H1 (cell line): Measurements from ENCODE around the gene BSPRY.
A peak's percentile ranks its signal among the peaks of the same experiment; 100 is the strongest.

ENCODE experiments used
- CEBPB ChIP-seq: IDR thresholded peaks from 2 replicates; pipeline ENCODE4 v1.6.1; 2012; ENCODE audit warnings: low read depth, low read length
- EZH2 ChIP-seq: fragments of 200-600 bp; sonication (generic); IDR thresholded peaks from 2 replicates; pipeline ENCODE4 v1.7.1; 2012; ENCODE audit warnings: low read depth, mild to moderate bottlenecking, moderate library complexity, low read length, inconsistent platforms; ENCODE audit not compliant: severe bottlenecking
- FOSL1 ChIP-seq: IDR thresholded peaks from 2 replicates; pipeline ENCODE4 v1.6.1; 2011; ENCODE audit warnings: mild to moderate bottlenecking, low read depth, low read length, moderate library complexity; ENCODE audit not compliant: insufficient read depth
- JUND ChIP-seq: IDR thresholded peaks from 2 replicates; pipeline ENCODE4 v1.6.1; 2011; ENCODE audit warnings: mild to moderate bottlenecking, improper control_type of control experiment, low read length
- PHF8 ChIP-seq: fragments of 200-600 bp; sonication (generic); conservative IDR thresholded peaks from 2 replicates; pipeline ENCODE4 v1.7.1; 2012; ENCODE audit warnings: low read depth, mild to moderate bottlenecking, inconsistent platforms, low read length, moderate library complexity
- POLR2A ChIP-seq, 2 experiments: IDR thresholded peaks; 1 replicate in 1 of 2; 2 replicates in 1 of 2; pipeline ENCODE4 v1.6.1; 2011; ENCODE audit warnings: low read depth in 2 of 2, low read length in 2 of 2, mild to moderate bottlenecking in 2 of 2; ENCODE audit errors: control extremely low read depth in 1 of 2
- TCF12 ChIP-seq: IDR thresholded peaks from 2 replicates; pipeline ENCODE4 v1.6.1; 2011; ENCODE audit warnings: low read depth, mild to moderate bottlenecking, low read length
- TF ChIP-seq, protein P1 (sequence below), 3 experiments: IDR thresholded peaks; 1 replicate in 2 of 3; 2 replicates in 1 of 3; pipeline versions ENCODE4 v1.5.1 to v1.6.1; 2011; ENCODE audit warnings: low read length in 3 of 3, mild to moderate bottlenecking in 3 of 3, inconsistent platforms in 2 of 3, low read depth in 1 of 3, moderate library complexity in 1 of 3; ENCODE audit not compliant: insufficient read depth in 1 of 3; ENCODE audit errors: control extremely low read depth in 1 of 3

DNA sequence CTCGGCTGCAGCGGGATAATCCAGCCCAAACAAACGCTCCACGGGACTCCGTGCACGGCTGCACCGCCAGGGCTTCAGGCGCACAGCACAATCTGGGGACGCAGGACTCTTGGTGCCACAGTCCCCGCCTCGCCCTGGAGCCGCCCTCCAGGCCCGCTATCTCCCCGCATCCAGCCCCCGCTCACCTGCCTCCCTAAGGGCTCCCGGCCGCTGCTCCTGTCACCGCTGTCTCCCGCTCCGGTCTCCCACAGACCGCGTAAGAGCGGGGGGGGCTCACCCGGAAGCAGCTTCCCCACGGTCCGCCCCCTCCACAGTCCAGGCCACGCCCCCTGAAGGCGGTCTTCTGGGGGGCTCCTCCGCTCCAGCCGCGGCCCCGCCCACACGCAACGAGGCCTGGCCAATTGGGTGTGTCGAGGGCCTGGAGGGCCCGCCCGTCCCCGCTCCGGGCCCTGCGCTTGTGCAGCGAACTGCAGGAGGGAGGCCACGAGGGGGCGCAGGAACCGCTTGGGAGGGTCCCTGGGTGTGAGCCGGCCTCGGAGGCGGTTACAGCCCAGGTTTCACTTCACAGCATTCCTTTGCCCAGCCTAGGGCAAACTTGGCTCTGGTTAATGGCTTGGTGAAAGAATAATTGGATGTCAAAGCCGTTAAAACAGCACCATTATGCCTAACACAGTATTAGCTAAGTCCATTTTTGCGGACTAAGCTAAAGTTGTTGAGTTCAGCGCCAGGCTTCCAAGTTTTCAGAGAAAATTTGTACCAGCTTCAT is 51.9 kb downstream of the BSPRY start, which contains the start of gene ALAD:
- TF ChIP-seq PHF8 (no peak; the same call in 1 of the 2 replicates), JUND (no peak; the same call in 1 of the 2 replicates), EZH2 (no peak), TCF12 (no peak), POLR2A (IDR thresholded peaks at IDR 0.05; ENCODE audit: control extremely low read depth in 1 of 2, low read depth in 2 of 2, low read length in 2 of 2) (no peak), CEBPB (no peak), FOSL1 (no peak)
- TF ChIP-seq, protein P1, sequence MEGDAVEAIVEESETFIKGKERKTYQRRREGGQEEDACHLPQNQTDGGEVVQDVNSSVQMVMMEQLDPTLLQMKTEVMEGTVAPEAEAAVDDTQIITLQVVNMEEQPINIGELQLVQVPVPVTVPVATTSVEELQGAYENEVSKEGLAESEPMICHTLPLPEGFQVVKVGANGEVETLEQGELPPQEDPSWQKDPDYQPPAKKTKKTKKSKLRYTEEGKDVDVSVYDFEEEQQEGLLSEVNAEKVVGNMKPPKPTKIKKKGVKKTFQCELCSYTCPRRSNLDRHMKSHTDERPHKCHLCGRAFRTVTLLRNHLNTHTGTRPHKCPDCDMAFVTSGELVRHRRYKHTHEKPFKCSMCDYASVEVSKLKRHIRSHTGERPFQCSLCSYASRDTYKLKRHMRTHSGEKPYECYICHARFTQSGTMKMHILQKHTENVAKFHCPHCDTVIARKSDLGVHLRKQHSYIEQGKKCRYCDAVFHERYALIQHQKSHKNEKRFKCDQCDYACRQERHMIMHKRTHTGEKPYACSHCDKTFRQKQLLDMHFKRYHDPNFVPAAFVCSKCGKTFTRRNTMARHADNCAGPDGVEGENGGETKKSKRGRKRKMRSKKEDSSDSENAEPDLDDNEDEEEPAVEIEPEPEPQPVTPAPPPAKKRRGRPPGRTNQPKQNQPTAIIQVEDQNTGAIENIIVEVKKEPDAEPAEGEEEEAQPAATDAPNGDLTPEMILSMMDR (IDR thresholded peaks at IDR 0.05; ENCODE audit: control extremely low read depth in 1 of 3, insufficient read depth in 1 of 3, low read depth in 1 of 3, low read length in 3 of 3): peak; percentile 81 to 93 (median 92)
